ENCODE data around the gene HSPBP1.

The HSPBP1 gene

DNA sequence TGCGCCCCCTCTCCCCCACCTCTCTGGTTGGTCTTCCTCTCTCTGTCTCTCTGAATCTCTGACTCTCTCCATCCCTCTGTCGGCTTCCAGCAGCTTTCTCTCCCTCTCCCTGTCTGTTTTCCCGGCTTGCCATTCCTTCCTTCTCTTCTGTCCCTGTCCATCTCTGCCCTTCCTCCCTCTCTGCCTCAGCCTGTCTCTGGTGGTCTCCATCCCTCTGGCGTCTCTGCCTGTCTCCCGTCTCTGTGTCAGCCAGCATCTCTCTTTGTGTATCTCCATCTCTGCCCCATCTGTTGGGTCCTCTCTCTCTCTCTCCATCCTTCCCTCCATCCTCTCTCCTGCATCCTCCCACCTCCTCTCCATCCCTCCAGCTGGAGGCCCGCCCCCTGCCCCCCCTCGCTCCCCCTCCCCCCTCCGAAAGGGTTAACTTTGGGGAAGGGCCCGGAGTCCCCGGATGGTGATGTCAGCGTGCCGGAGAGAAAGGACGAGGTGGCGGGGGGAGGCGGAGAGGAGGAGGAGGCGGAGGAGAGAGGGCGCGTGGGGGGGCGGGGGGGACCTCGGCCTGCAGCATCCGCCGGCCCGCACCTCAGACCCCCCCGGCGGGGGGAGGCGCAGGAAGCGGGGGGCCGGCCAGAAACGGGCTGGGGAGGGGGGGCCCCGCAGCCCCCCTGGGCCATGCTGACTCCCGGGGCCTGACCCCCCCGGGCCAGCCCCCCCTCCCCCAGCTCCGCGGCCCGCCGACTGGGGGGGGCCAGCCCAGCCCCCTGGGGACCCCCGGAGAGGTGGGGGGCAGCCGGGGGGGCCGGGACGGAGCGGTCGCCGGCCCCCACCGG lies 3.9 kb upstream of the HSPBP1 start, which contains the start of gene BRSK1 (continued):
- TF ChIP-seq, protein P1, sequence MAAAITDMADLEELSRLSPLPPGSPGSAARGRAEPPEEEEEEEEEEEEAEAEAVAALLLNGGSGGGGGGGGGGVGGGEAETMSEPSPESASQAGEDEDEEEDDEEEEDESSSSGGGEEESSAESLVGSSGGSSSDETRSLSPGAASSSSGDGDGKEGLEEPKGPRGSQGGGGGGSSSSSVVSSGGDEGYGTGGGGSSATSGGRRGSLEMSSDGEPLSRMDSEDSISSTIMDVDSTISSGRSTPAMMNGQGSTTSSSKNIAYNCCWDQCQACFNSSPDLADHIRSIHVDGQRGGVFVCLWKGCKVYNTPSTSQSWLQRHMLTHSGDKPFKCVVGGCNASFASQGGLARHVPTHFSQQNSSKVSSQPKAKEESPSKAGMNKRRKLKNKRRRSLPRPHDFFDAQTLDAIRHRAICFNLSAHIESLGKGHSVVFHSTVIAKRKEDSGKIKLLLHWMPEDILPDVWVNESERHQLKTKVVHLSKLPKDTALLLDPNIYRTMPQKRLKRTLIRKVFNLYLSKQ (tag by site-specific recombination; IDR thresholded peaks at IDR 0.05; ENCODE audit: borderline replicate concordance): no peak
- TF ChIP-seq PRDM1 (tag by site-specific recombination; IDR thresholded peaks at IDR 0.05): peak; percentile 95
- no peak for TF ChIP-seq ZNF2 (tag by site-specific recombination; IDR thresholded peaks at IDR 0.05)
- no peak for TF ChIP-seq SCRT1 (tag by site-specific recombination; IDR thresholded peaks at IDR 0.05; ENCODE audit: borderline replicate concordance)
- TF ChIP-seq, protein P2, sequence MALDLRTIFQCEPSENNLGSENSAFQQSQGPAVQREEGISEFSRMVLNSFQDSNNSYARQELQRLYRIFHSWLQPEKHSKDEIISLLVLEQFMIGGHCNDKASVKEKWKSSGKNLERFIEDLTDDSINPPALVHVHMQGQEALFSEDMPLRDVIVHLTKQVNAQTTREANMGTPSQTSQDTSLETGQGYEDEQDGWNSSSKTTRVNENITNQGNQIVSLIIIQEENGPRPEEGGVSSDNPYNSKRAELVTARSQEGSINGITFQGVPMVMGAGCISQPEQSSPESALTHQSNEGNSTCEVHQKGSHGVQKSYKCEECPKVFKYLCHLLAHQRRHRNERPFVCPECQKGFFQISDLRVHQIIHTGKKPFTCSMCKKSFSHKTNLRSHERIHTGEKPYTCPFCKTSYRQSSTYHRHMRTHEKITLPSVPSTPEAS (tag by site-specific recombination; IDR thresholded peaks at IDR 0.05): no peak
- TF ChIP-seq, protein P3, sequence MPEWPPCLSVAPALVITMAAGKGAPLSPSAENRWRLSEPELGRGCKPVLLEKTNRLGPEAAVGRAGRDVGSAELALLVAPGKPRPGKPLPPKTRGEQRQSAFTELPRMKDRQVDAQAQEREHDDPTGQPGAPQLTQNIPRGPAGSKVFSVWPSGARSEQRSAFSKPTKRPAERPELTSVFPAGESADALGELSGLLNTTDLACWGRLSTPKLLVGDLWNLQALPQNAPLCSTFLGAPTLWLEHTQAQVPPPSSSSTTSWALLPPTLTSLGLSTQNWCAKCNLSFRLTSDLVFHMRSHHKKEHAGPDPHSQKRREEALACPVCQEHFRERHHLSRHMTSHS (tag by site-specific recombination; IDR thresholded peaks at IDR 0.05): no peak
- TF ChIP-seq ZNF302 (tag by site-specific recombination; IDR thresholded peaks at IDR 0.05; ENCODE audit: low read depth): no peak
- TF ChIP-seq GLI4 (tag by site-specific recombination; IDR thresholded peaks at IDR 0.05): 0 out of 2 replicates have a peak, but pooled peaks have one; percentile 77
- TF ChIP-seq ZNF132 (tag by site-specific recombination; IDR thresholded peaks at IDR 0.05; ENCODE audit: borderline replicate concordance): no peak
- no peak for TF ChIP-seq ZNF670 (tag by site-specific recombination; IDR thresholded peaks at IDR 0.05; ENCODE audit: low read depth)
- TF ChIP-seq SP3 (tag by site-specific recombination; IDR thresholded peaks at IDR 0.05): peak; percentile 63
- peak; percentile 63; the same call in 1 of the 2 replicates for TF ChIP-seq ZBTB17 (tag by site-specific recombination; IDR thresholded peaks at IDR 0.05)
- no peak for TF ChIP-seq ZNF423 (tag by site-specific recombination; IDR thresholded peaks at IDR 0.05)
- no peak for TF ChIP-seq SCRT2 (tag by site-specific recombination; IDR thresholded peaks at IDR 0.05)
- TF ChIP-seq ZNF311 (tag by site-specific recombination; IDR thresholded peaks at IDR 0.05; ENCODE audit: borderline replicate concordance): 0 out of 2 replicates have a peak, but pooled peaks have one; percentile 75
- no peak; the same call in 1 of the 2 replicates for TF ChIP-seq GLIS1 (tag by site-specific recombination; IDR thresholded peaks at IDR 0.05)
- 0 out of 2 replicates have a peak, but pooled peaks have one; percentile 34 for TF ChIP-seq ZBTB7A (tag by site-specific recombination; IDR thresholded peaks at IDR 0.05; ENCODE audit: low read depth)
- 0 out of 2 replicates have a peak, but pooled peaks have one; percentile 23 for TF ChIP-seq ZNF266 (tag by site-specific recombination; IDR thresholded peaks at IDR 0.05; ENCODE audit: low read depth)
- TF ChIP-seq, protein P4, sequence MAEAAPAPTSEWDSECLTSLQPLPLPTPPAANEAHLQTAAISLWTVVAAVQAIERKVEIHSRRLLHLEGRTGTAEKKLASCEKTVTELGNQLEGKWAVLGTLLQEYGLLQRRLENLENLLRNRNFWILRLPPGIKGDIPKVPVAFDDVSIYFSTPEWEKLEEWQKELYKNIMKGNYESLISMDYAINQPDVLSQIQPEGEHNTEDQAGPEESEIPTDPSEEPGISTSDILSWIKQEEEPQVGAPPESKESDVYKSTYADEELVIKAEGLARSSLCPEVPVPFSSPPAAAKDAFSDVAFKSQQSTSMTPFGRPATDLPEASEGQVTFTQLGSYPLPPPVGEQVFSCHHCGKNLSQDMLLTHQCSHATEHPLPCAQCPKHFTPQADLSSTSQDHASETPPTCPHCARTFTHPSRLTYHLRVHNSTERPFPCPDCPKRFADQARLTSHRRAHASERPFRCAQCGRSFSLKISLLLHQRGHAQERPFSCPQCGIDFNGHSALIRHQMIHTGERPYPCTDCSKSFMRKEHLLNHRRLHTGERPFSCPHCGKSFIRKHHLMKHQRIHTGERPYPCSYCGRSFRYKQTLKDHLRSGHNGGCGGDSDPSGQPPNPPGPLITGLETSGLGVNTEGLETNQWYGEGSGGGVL (tag by site-specific recombination; IDR thresholded peaks at IDR 0.05): peak; percentile 86
- TF ChIP-seq, protein P5, sequence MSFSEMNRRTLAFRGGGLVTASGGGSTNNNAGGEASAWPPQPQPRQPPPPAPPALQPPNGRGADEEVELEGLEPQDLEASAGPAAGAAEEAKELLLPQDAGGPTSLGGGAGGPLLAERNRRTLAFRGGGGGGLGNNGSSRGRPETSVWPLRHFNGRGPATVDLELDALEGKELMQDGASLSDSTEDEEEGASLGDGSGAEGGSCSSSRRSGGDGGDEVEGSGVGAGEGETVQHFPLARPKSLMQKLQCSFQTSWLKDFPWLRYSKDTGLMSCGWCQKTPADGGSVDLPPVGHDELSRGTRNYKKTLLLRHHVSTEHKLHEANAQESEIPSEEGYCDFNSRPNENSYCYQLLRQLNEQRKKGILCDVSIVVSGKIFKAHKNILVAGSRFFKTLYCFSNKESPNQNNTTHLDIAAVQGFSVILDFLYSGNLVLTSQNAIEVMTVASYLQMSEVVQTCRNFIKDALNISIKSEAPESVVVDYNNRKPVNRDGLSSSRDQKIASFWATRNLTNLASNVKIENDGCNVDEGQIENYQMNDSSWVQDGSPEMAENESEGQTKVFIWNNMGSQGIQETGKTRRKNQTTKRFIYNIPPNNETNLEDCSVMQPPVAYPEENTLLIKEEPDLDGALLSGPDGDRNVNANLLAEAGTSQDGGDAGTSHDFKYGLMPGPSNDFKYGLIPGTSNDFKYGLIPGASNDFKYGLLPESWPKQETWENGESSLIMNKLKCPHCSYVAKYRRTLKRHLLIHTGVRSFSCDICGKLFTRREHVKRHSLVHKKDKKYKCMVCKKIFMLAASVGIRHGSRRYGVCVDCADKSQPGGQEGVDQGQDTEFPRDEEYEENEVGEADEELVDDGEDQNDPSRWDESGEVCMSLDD (tag by site-specific recombination; IDR thresholded peaks at IDR 0.05): peak; percentile 56; the same call in 1 of the 2 replicates
- TF ChIP-seq YY2 (tag by site-specific recombination; IDR thresholded peaks at IDR 0.05): peak; percentile 66; the same call in 1 of the 2 replicates
- TF ChIP-seq, protein P6, sequence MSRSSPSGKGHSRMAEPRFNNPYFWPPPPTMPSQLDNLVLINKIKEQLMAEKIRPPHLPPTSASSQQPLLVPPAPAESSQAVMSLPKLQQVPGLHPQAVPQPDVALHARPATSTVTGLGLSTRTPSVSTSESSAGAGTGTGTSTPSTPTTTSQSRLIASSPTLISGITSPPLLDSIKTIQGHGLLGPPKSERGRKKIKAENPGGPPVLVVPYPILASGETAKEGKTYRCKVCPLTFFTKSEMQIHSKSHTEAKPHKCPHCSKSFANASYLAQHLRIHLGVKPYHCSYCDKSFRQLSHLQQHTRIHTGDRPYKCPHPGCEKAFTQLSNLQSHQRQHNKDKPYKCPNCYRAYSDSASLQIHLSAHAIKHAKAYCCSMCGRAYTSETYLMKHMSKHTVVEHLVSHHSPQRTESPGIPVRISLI (tag by site-specific recombination; IDR thresholded peaks at IDR 0.05): no peak
- TF ChIP-seq ZNF366 (tag by site-specific recombination; conservative IDR thresholded peaks at IDR 0.05): peak; percentile 98
- TF ChIP-seq ZNF10 (tag by site-specific recombination; IDR thresholded peaks at IDR 0.05): no peak
- peak; percentile 44; the same call in 1 of the 2 replicates for TF ChIP-seq ZNF76 (tag by site-specific recombination; IDR thresholded peaks at IDR 0.05; ENCODE audit: borderline replicate concordance, low read depth)
- no peak for TF ChIP-seq ZNF529 (tag by site-specific recombination; IDR thresholded peaks at IDR 0.05; ENCODE audit: insufficient replicate concordance)
- TF ChIP-seq ZSCAN16 (tag by site-specific recombination; IDR thresholded peaks at IDR 0.05): no peak
- no peak for TF ChIP-seq KLF7 (tag by site-specific recombination; IDR thresholded peaks at IDR 0.05; ENCODE audit: borderline replicate concordance)

All from HEK293 (cell line).